Hindlimb muscle (tissue), 1 donor: ENCODE measurements around the gene MLEC. TPM values are rescaled to one million over a fixed set of nuclear protein-coding genes. Genes with fewer than 3 reads are reported as not detected.

ENCODE experiments used
- DNase-seq: peaks from one replicate; pipeline ENCODE4 v3.0.0-alpha.2; 2013
- polyA plus RNA-seq: library from polyadenylated mRNA; unstranded; fragments of 120-200 nt; gene quantifications from one replicate; pipeline ENCODE4 v1.2.1, GENCODE V29; 2013; ENCODE audit not compliant: insufficient read length

MLEC gene
- polyA plus RNA-seq, 1 donor, result 66.0 TPM

GRCh38 chr12:120749256-120749655 lies 62.3 kb downstream of the MLEC start:
- DNase-seq, result no peak

- DNase-seq, result no peak
These were observed 63.9 kb downstream of the MLEC start for GRCh38 chr12:120750806-120751205.

- DNase-seq, result no peak
These were observed 64.4 kb downstream of the MLEC start for GRCh38 chr12:120751389-120751788.

Other genes with a start within 250 kb of the MLEC start
- gene COX6A1, start 249.0 kb upstream of the MLEC start, polyA plus RNA-seq, result 94.3 TPM
- 31.3 TPM for gene TRIAP1, start 240.8 kb upstream of the MLEC start, polyA plus RNA-seq
- gene GATC, start 240.7 kb upstream of the MLEC start, polyA plus RNA-seq, result 14.5 TPM
- 94.2 TPM for gene SRSF9, start 217.4 kb upstream of the MLEC start, polyA plus RNA-seq
- gene DYNLL1, start 191.0 kb upstream of the MLEC start, polyA plus RNA-seq, result 286 TPM
- gene COQ5, start 158.0 kb upstream of the MLEC start, polyA plus RNA-seq, result 38.3 TPM
- gene RNF10, start 152.8 kb upstream of the MLEC start, polyA plus RNA-seq, result 160 TPM
- gene POP5, start 105.7 kb upstream of the MLEC start, polyA plus RNA-seq, result 22.7 TPM
- 2.5 TPM for gene CABP1, start 46.5 kb upstream of the MLEC start, polyA plus RNA-seq
- 11.0 TPM for gene UNC119B, start 23.3 kb downstream of the MLEC start, polyA plus RNA-seq
- gene ACADS, start 38.7 kb downstream of the MLEC start, polyA plus RNA-seq, result 22.1 TPM
- 54.9 TPM for gene SPPL3, start 217.2 kb downstream of the MLEC start, polyA plus RNA-seq